Loucy (cell line): ENCODE results near the gene P2RX3.

Experiments used
- H2AFZ ChIP-seq: fragments of 200-600 bp; sonication (generic); 2 replicates; pipeline ENCODE4 v1.6.0; 2016; ENCODE audit warnings: antibody characterized with exemption, mild to moderate bottlenecking, low read length, moderate library complexity
- H3F3A ChIP-seq: fragments of 200-600 bp; 2 replicates; pipeline ENCODE4 v1.6.0; 2016; ENCODE audit warnings: antibody characterized with exemption, low read depth, mild to moderate bottlenecking
- H3K27me3 ChIP-seq: fragments of 200-600 bp; sonication (generic); 2 replicates; pipeline ENCODE4 v1.6.1; 2014; ENCODE audit warnings: low read length, mild to moderate bottlenecking; ENCODE audit not compliant: insufficient read depth, poor library complexity, severe bottlenecking
- H3K36me3 ChIP-seq: fragments of 200-600 bp; sonication (generic); 2 replicates; pipeline ENCODE4 v1.6.1; 2016; ENCODE audit warnings: low read length; ENCODE audit not compliant: insufficient read depth
- H3K4me1 ChIP-seq: fragments of 200-600 bp; sonication (generic); 2 replicates; pipeline ENCODE4 v1.5.1; 2014; ENCODE audit warnings: low read length, mild to moderate bottlenecking; ENCODE audit not compliant: insufficient read depth, poor library complexity, severe bottlenecking
- H3K4me2 ChIP-seq: fragments of 200-600 bp; sonication (generic); 2 replicates; pipeline ENCODE4 v1.6.0; 2014; ENCODE audit warnings: antibody characterized with exemption, low read length, low read depth, mild to moderate bottlenecking; ENCODE audit not compliant: poor library complexity, severe bottlenecking
- H3K4me3 ChIP-seq: fragments of 200-600 bp; sonication (generic); 2 replicates; pipeline ENCODE4 v1.5.1; 2014; ENCODE audit warnings: low read length, mild to moderate bottlenecking, mixed read lengths; ENCODE audit not compliant: poor library complexity, severe bottlenecking
- H3K79me2 ChIP-seq: fragments of 200-600 bp; sonication (generic); 2 replicates; pipeline ENCODE4 v1.6.1; 2014; ENCODE audit warnings: low read length; ENCODE audit not compliant: insufficient read depth
- H3K9ac ChIP-seq: fragments of 200-600 bp; sonication (generic); 2 replicates; pipeline ENCODE4 v1.6.0; 2014; ENCODE audit warnings: mild to moderate bottlenecking, low read depth, low read length, moderate library complexity; ENCODE audit not compliant: poor library complexity, severe bottlenecking
- H3K9me2 ChIP-seq: fragments of 200-600 bp; sonication (generic); replicated peaks from 2 replicates; pipeline ENCODE4 v1.6.1; 2016; ENCODE audit warnings: low read depth, low read length, mixed read lengths
- H3K9me3 ChIP-seq: fragments of 200-600 bp; sonication (generic); 2 replicates; pipeline ENCODE4 v1.6.1; 2014; ENCODE audit warnings: mild to moderate bottlenecking, antibody characterized with exemption, low read length, low read depth; ENCODE audit not compliant: insufficient read depth
- H4K20me1 ChIP-seq: fragments of 200-600 bp; sonication (generic); 2 replicates; pipeline ENCODE4 v1.6.0; 2014; ENCODE audit warnings: antibody characterized with exemption, low read length, mild to moderate bottlenecking; ENCODE audit not compliant: insufficient read depth, poor library complexity, severe bottlenecking
- CTCF ChIP-seq: fragments of 200-600 bp; sonication (generic); conservative IDR thresholded peaks from 2 replicates; pipeline ENCODE4 v1.5.1; 2014; ENCODE audit warnings: mild to moderate bottlenecking, antibody characterized with exemption, low read length
- EZH2phosphoT487 ChIP-seq: fragments of 200-600 bp; IDR thresholded peaks from 2 replicates; pipeline ENCODE4 v1.6.1; 2018; ENCODE audit warnings: antibody characterized with exemption, mild to moderate bottlenecking, moderate library complexity, borderline replicate concordance

Gene P2RX3

GRCh38 chr11:57342702-57343101, 4.5 kb downstream of the P2RX3 start:
- H2AFZ ChIP-seq: no peak overlapping the region
- H3F3A ChIP-seq: no peaks in the 10 kb centered on the region
- TF ChIP-seq CTCF (no peak), EZH2phosphoT487 (no peak)
- no peak overlapping the region for H3K4me3 ChIP-seq
- H3K79me2 ChIP-seq: no peaks in the 10 kb centered on the region
- no peaks in the 10 kb centered on the region for H4K20me1 ChIP-seq
- H3K9me3 ChIP-seq: no peaks in the 10 kb centered on the region
- no peak overlapping the region for H3K4me2 ChIP-seq
- H3K4me1 ChIP-seq: peaks cover 9% of the 10 kb centered on the region
- no peaks in the 10 kb centered on the region for H3K36me3 ChIP-seq
- no peaks in the 10 kb centered on the region for H3K27me3 ChIP-seq
- H3K9ac ChIP-seq: no peak overlapping the region
- H3K9me2 ChIP-seq: no peaks in the 10 kb centered on the region

GRCh38 chr11:57343825-57344224, 5.7 kb downstream of the P2RX3 start:
- no peaks in the 10 kb centered on the region for H3K79me2 ChIP-seq
- H3K4me2 ChIP-seq: no peak overlapping the region
- H3F3A ChIP-seq: no peaks in the 10 kb centered on the region
- TF ChIP-seq EZH2phosphoT487 (no peak), CTCF (no peak)
- no peaks in the 10 kb centered on the region for H3K9me2 ChIP-seq
- no peak overlapping the region; the same call in 1 of the 2 replicates for H2AFZ ChIP-seq
- peak overlapping the region; percentile 10 for H3K9ac ChIP-seq
- H3K36me3 ChIP-seq: no peaks in the 10 kb centered on the region
- peaks cover 9% of the 10 kb centered on the region for H3K4me1 ChIP-seq
- H3K9me3 ChIP-seq: no peaks in the 10 kb centered on the region
- H3K27me3 ChIP-seq: no peaks in the 10 kb centered on the region
- H3K4me3 ChIP-seq: no peak overlapping the region
- no peaks in the 10 kb centered on the region for H4K20me1 ChIP-seq

DNA sequence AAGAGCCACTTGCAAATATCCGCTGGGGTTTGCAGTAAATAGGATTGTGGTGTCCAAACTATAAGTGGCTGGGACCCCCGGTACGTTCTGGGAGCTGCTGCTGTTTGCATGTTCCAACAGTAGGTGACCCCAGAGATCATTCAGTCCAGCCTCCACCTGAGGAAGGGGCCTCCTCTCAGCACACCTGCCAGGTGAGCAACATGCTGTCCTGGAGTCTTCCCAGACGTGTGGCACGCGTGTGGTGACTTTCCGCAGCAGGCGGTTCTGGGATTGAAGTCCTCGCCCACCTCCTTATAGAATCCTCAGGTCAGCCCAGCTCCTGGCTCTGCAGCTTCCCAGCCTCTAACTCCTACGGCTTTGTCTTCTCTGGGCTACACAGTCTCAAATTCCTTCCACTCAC, 6.7 kb downstream of the P2RX3 start:
- Histone ChIP-seq H3F3A (no peaks in the 10 kb centered on the region), H3K79me2 (no peaks in the 10 kb centered on the region), H3K27me3 (no peaks in the 10 kb centered on the region), H4K20me1 (no peaks in the 10 kb centered on the region), H3K9me2 (no peaks in the 10 kb centered on the region), H3K4me2 (no peak overlapping the region), H2AFZ (peak overlapping the region; percentile 54; the same call in 1 of the 2 replicates), H3K4me1 (peaks cover 9% of the 10 kb centered on the region), H3K9ac (no peak overlapping the region), H3K4me3 (no peak overlapping the region), H3K36me3 (no peaks in the 10 kb centered on the region), H3K9me3 (no peaks in the 10 kb centered on the region)
- TF ChIP-seq EZH2phosphoT487 (no peak), CTCF (no peak)
